ENCODE results near the gene C1QTNF12.

C1QTNF12 gene

GRCh38 chr1:1234180-1234808 is 12.2 kb downstream of the C1QTNF12 start:
- DNase-seq (ENCODE audit: low read depth in 1 of 2, low spot score in 1 of 2) = no peak
- no peak overlapping the region for H3K27ac ChIP-seq (replicated peaks)

DNA sequence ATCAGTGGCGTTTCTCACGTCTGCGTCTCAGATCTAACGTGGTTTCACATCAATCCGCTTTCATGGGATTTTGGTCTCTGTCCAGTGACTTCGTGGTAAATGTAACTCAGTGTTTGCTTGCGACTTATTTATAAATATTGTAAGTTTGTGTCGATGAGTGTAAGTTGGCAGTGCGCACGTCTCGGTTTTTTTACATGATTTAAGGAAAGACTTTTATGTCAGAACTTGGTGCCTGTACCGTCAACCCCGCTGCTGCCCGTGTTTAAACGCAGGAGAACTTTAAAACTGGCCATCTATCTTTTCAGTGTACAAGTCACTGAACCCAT is 13.0 kb downstream of the C1QTNF12 start:
- Histone ChIP-seq H3K4me3 (replicated peaks; ENCODE audit: insufficient read depth, low read length) (no peak overlapping the region), H3K27ac (replicated peaks) (no peak overlapping the region), H3K27me3 (ENCODE audit: insufficient read depth, poor library complexity, severe bottlenecking) (peaks cover 16% of the 10 kb centered on the region)
- DNase-seq (ENCODE audit: low read depth in 1 of 2, low spot score in 1 of 2) = no peak
- TF ChIP-seq GABPA (IDR thresholded peaks at IDR 0.05; ENCODE audit: low read depth) = no peak
- no peak for TF ChIP-seq SPI1 (IDR thresholded peaks at IDR 0.05; ENCODE audit: borderline replicate concordance, low read depth)
- no peak for TF ChIP-seq REST (IDR thresholded peaks at IDR 0.05; ENCODE audit: insufficient replicate concordance, low read depth)
- TF ChIP-seq CTCF (IDR thresholded peaks at IDR 0.05; ENCODE audit: insufficient read depth, low read length) = no peak
- TF ChIP-seq POLR2AphosphoS5 (IDR thresholded peaks at IDR 0.05; ENCODE audit: low read depth) = no peak

More at GRCh38 chr1:1234180-1234808, 12.2 kb downstream of the C1QTNF12 start:
- no peak; the same call in 1 of the 2 replicates for TF ChIP-seq POLR2AphosphoS5 (IDR thresholded peaks at IDR 0.05; ENCODE audit: low read depth)
- TF ChIP-seq GABPA (IDR thresholded peaks at IDR 0.05; ENCODE audit: low read depth) = no peak
- TF ChIP-seq CTCF (IDR thresholded peaks at IDR 0.05; ENCODE audit: insufficient read depth, low read length) = no peak
- no peak for TF ChIP-seq REST (IDR thresholded peaks at IDR 0.05; ENCODE audit: insufficient replicate concordance, low read depth)
- TF ChIP-seq SPI1 (IDR thresholded peaks at IDR 0.05; ENCODE audit: borderline replicate concordance, low read depth) = no peak
- Histone ChIP-seq H3K4me3 (replicated peaks; ENCODE audit: insufficient read depth, low read length) (no peak overlapping the region), H3K27me3 (ENCODE audit: insufficient read depth, poor library complexity, severe bottlenecking) (peaks cover 18% of the 10 kb centered on the region)

- Histone ChIP-seq H3K27me3 (ENCODE audit: insufficient read depth, poor library complexity, severe bottlenecking) (peaks cover 10% of the 10 kb centered on the region), H3K4me3 (replicated peaks; ENCODE audit: insufficient read depth, low read length) (peak overlapping the region; percentile 15), H3K27ac (replicated peaks) (no peak overlapping the region)
- no peak for TF ChIP-seq SPI1 (IDR thresholded peaks at IDR 0.05; ENCODE audit: borderline replicate concordance, low read depth)
- TF ChIP-seq REST (IDR thresholded peaks at IDR 0.05; ENCODE audit: insufficient replicate concordance, low read depth) = no peak
- TF ChIP-seq POLR2AphosphoS5 (IDR thresholded peaks at IDR 0.05; ENCODE audit: low read depth) = no peak
- TF ChIP-seq CTCF (IDR thresholded peaks at IDR 0.05; ENCODE audit: insufficient read depth, low read length) = no peak
- TF ChIP-seq GABPA (IDR thresholded peaks at IDR 0.05; ENCODE audit: low read depth) = no peak
- no peak for DNase-seq (ENCODE audit: low read depth in 1 of 2, low spot score in 1 of 2)
Measured at GRCh38 chr1:1232796-1233566, 13.5 kb downstream of the C1QTNF12 start.

Measured in HL-60 (cell line).